ENCODE data around the gene ZBTB20.
A peak's percentile ranks its signal among the peaks of the same experiment; 100 is the strongest.

Gene ZBTB20

DNA sequence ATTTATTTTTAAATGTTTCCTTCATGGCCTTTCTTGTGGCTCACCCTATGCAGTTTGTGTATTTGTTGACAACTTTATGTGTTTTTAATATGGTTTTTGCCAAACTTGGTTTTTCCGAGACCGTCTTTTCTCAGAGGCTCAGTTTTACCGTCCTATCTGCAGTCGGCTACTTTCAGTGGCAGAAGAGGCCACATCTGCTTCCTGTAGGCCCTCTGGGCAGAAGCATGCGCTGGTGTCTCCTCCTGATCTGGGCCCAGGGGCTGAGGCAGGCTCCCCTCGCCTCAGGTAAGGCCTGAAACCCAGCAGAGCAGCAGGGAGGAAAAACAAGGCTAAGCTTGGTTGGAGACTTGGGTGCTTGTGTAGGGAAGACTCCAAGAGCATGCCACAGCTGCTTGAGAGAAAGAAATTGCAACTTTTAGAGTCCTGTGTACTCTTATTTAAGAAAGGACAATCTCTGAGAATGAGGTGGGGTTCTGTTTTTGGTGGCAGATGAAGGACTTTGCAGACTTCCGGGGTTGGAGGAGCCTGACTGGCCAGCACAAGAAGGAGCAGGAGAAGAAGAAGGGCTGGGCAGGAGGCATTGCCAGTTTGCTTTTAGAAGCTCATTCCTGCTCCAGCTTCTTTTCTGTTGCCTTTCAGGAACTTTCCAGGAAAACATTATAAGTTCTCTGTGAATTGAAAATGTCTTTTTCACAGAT lies 853.1 kb downstream of the ZBTB20 start, which contains the start of gene TIGIT:
Gene TIGIT (plus strand): TSS at position 191 of the 698 bp plus-strand sequence. CDS start 34 bp downstream, at position 225.
- no peak for DNase-seq (ENCODE audit: low read depth in 2 of 2)

DNA sequence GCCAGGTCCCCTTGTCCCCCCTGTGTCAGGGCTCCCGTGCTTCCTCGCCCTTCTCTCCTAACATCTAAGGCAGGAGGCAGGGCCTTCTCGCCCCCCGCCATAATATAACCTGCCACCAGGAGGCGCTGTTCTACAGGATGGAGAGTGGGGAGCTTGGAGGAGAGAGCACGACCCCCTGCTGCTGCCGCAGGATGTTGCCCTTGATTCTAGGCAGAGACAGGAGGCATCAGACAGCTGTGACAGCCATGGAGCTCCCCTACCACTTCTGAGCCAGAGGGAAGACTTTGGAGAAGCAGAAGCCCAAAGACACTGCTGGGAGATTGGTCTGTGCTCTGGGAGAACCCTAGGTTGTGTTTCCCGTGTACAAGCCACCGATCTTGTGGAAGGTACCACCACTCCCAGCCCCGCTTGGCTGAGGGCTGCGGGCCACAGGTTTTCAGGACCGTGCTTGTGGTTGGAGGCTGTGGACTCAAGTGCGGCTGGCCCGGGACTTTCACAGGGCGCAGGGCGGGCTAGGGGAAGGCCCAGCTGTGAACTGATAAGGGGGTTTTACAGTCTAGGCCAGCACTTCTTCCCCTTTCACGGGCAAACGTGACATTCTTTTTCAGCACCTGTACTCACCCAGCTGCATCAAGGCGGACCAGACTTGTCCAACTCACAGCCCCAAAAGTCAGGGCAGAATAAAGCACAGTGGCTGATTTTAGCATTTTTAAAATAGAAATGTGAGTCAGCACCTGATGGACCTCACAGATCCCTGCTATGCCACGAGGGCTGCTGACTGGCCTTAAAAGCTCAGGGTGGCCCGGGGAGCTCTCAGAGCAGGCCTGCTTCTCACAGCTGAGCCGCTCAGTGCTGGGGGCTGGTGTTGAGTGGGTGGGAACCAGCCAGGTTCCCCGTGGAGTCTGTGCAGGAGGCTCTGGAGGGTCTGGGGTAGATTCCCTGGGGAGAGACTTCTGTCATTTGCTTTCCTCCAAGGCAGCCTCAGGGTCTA lies 855.9 kb downstream of the ZBTB20 start:
- peak; percentile 89 to 91 for DNase-seq (ENCODE audit: low read depth in 2 of 2)

DNA sequence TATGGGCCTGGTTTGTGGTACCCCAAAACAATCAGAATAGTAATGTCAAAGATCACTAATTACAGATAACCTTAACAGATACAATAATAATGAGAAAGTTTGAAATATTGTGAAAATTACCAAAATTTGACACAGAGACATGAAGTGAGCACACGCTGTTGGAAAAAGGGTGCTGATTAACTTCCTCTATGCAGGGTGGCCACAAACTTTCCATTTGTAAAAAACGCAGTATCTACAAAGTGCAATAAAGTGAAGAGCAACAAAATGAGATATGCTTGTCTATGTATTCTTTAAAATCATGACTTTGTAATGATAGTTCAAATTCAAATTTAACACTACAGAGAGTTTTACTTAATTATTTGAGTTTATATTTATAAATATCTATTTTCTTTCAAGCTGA lies 860.8 kb downstream of the ZBTB20 start:
- no peak for DNase-seq (ENCODE audit: low read depth in 2 of 2)

DNA sequence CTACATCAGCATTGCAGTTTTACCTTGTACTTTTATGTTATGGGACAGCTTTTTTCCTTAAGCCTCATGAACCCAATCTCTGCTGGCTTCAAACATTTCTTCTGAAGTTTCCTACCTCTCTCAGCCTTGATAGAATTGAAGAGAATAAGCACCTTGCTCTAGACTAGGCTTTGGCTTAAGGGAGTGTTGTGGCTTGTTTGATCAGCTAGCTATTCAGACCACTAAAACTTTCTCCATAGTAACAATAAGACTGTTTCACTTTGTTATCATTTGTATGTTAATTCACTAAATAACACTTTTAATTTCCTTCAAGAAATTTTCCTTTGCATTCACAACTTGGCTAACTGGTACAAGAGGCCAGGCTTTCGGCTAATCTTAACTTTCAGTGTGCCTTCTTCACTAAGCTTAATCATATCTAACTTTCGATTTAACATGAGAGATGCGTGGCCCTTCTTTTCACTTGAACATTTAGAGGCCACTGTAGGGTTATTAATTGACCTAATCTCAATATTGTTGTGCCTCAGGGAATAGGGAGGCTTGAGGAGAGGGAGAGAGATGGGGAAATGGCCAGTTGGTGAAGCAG lies 861.3 kb downstream of the ZBTB20 start:
- no peak for DNase-seq (ENCODE audit: low read depth in 2 of 2)

DNA sequence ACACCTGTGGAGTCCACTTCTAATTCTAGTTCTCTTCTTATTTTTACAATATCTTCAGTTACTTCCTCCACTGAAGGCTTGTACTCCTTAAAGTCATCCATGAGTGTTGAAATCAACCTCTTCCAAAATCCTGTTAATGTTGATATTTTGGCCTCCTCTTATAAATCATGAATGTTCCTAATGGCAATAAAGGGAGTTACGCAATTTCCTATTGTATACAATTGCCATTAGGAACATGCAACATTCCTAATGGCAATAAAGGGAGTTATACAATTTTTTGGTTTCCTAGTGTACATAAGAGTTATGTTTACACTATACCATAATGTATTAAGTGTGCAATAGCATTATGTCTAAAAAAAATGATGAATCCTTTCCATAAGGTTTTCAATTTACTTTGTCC lies 862.4 kb downstream of the ZBTB20 start:
- DNase-seq (ENCODE audit: low read depth in 2 of 2), result no peak

Measured in activated CD4-positive, alpha-beta T cell treated with anti-CD3 and anti-CD28 coated beads for 24 hours (primary cell).